Measurements from ENCODE around the gene PTPRN2. TPM values are rescaled to one million over a fixed set of nuclear protein-coding genes. Genes with fewer than 3 reads are reported as not detected.

PTPRN2 gene
- total RNA-seq, 1 donor from 2014 or later = 2.4 TPM

DNA sequence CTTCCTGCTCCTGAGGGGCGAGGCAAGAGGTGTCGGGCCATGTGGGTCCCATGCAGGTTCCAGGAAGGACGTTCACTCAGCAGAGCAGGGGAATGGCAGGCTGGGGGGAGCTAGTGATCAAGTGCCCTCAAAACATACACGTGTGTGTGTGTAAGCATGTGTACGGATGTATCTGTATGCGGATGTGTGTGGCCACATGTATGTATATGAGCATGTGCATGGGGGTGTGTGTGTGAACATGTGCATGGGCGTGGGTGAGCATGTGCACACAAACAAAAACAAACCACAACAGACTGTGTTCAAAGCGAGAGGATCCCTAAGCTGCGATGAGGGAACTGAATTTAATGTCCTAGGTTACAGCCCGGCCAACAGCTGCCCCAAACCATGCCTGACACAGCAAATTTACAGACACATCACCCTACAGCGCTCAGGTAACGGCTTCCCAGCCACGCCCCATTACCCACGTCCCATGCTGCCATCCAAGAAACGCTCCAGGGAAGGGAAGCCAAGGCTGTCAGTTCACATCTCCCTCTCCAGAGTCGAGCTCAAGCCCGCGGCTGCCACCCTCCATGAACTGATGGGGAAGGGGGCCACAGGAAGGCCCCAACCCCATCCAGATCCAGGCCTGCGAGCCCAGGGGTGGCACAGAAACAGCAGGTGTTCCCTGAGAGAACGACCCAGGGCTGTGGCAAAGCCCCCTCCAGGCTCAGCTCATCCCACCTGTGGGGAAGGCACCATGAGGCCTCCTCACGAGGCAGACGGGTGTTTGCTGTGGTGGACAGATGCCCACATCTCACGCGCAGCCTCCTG, 56.6 kb downstream of the PTPRN2 start:
- H3K4me3 ChIP-seq (ENCODE audit: low read depth, low read length) = no peak overlapping the region
- H3K27me3 ChIP-seq (ENCODE audit: control insufficient read depth, insufficient read depth, low read length) = no peaks in the 10 kb centered on the region
- no peaks in the 10 kb centered on the region for H3K36me3 ChIP-seq (ENCODE audit: control insufficient read depth, insufficient read depth, low read length)
- TF ChIP-seq, protein P1, sequence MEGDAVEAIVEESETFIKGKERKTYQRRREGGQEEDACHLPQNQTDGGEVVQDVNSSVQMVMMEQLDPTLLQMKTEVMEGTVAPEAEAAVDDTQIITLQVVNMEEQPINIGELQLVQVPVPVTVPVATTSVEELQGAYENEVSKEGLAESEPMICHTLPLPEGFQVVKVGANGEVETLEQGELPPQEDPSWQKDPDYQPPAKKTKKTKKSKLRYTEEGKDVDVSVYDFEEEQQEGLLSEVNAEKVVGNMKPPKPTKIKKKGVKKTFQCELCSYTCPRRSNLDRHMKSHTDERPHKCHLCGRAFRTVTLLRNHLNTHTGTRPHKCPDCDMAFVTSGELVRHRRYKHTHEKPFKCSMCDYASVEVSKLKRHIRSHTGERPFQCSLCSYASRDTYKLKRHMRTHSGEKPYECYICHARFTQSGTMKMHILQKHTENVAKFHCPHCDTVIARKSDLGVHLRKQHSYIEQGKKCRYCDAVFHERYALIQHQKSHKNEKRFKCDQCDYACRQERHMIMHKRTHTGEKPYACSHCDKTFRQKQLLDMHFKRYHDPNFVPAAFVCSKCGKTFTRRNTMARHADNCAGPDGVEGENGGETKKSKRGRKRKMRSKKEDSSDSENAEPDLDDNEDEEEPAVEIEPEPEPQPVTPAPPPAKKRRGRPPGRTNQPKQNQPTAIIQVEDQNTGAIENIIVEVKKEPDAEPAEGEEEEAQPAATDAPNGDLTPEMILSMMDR (IDR thresholded peaks at IDR 0.05; ENCODE audit: insufficient read depth, low read length, poor library complexity, severe bottlenecking) = no peak
- DNase-seq (ENCODE audit: low read depth) = no peak

DNA sequence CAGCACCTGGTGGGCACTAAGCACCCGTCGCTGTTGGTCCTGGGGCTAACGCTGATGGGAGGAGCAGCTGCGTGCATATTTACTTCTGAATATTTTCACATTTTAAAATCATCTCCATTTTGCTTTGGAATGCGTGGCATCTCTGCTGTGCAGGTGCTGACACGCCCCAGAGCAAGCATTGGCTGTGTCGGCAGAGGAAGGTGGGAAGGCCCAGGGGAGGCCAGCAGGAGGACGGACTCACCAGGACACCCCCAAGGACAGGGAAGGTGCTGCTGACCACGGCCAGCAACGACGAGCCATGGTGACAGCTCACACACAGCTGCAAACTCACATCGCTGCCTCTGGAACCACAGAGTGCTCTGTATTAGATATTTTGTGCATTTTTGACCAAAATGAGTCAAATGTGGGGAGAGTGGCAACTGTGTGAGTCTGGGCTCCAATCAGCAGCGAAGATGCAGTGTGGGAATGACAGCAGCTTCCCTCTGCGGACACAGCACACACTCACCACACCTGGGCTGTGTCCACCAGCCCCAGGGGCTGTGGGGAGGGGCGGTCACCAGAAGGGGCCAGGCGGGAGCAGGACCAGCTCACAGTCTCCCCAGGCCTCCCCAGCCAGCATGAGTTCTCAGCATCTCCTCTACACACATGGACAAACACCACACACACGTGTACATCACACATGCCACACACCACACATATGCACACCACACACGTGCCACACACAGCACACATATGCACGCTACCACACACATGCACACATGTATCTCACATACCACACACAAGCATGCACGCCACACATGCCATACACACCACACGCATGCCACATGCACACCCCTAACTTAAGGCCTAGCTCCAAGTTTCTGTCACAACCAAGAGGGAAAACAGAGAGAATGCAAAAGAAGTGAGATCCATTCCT, 58.2 kb downstream of the PTPRN2 start:
- no peak overlapping the region for H3K4me3 ChIP-seq (ENCODE audit: low read depth, low read length)
- no peaks in the 10 kb centered on the region for H3K36me3 ChIP-seq (ENCODE audit: control insufficient read depth, insufficient read depth, low read length)
- TF ChIP-seq, protein P1 (IDR thresholded peaks at IDR 0.05; ENCODE audit: insufficient read depth, low read length, poor library complexity, severe bottlenecking) = no peak
- H3K27me3 ChIP-seq (ENCODE audit: control insufficient read depth, insufficient read depth, low read length) = no peaks in the 10 kb centered on the region
- no peak for DNase-seq (ENCODE audit: low read depth)

DNA sequence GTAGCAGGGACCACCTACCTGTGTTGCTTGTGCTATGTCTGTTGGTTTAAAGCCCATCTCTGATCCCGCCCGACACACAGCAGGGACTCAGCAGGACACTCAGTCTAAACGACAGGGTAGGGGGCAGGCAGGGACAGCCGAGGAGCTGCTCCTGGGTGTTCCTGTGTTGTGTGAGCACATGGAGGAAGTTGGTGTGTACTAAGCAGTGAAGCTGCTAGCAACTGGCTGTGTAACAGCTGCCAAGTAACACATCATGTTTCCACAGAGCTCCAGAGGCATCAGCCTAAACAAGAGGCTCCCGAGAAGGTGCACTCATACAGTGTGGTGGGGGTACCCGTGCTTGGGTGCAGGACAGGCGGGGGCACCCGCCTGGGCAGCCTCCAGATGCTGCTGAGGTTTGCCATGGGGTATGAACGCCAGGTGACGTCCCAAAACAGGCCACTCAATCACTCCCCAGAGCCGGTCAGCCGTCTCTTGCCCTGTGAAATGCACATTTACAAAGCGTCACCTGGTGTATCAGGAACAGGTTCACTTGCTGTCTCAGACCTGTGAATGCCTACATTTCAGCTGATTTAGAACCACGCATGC, 59.6 kb downstream of the PTPRN2 start:
- Histone ChIP-seq H3K36me3 (ENCODE audit: control insufficient read depth, insufficient read depth, low read length) (no peaks in the 10 kb centered on the region), H3K4me3 (ENCODE audit: low read depth, low read length) (no peak overlapping the region), H3K27me3 (ENCODE audit: control insufficient read depth, insufficient read depth, low read length) (no peaks in the 10 kb centered on the region)
- no peak for DNase-seq (ENCODE audit: low read depth)
- TF ChIP-seq, protein P1 (IDR thresholded peaks at IDR 0.05; ENCODE audit: insufficient read depth, low read length, poor library complexity, severe bottlenecking) = no peak

DNA sequence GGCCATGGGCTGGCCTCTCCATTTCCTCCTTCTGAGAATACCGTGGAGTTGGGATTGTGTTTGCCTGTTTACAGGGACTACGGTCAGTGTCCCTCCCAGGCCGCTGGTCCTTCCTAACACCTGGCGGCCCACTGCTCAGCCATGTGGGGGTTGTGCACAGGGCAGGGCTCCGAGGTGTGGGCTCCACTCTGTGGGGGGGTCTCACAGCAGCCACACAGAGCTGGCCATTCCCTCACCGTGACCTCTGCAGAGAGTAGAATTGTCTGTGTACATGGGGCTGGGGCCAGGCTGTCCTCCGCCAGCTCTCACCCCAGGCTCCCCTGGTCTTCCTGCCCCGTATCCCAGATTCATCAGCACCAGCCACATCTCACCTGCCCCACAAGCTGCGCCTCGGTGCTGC, 60.1 kb downstream of the PTPRN2 start:
- no peak for DNase-seq (ENCODE audit: low read depth)
- TF ChIP-seq, protein P1 (IDR thresholded peaks at IDR 0.05; ENCODE audit: insufficient read depth, low read length, poor library complexity, severe bottlenecking) = no peak
- H3K36me3 ChIP-seq (ENCODE audit: control insufficient read depth, insufficient read depth, low read length) = no peaks in the 10 kb centered on the region

DNA sequence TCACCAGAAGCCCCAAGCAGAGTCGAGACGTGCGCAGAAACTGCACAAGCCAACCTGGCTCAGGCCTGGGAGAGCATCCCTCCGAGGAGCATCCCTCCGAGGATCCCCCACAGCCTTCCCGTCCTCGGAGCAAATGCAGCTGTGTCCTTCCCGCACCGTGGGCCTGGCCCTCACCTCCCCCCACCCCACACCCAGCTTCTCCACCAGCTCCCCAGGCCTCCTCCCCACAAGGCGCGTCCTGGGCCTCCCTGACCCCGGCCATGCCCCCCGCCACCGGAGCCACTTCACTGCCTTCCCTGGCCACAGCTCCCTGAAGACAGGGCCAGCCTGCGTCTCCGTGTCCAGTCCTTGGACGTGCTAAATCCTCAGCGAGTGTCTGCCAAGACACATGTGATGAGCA, 60.6 kb downstream of the PTPRN2 start:
- H3K4me3 ChIP-seq (ENCODE audit: low read depth, low read length) = no peak overlapping the region
- TF ChIP-seq, protein P1 (IDR thresholded peaks at IDR 0.05; ENCODE audit: insufficient read depth, low read length, poor library complexity, severe bottlenecking) = no peak
- no peak for DNase-seq (ENCODE audit: low read depth)
- H3K36me3 ChIP-seq (ENCODE audit: control insufficient read depth, insufficient read depth, low read length) = no peaks in the 10 kb centered on the region
- no peaks in the 10 kb centered on the region for H3K27me3 ChIP-seq (ENCODE audit: control insufficient read depth, insufficient read depth, low read length)

More for the DNA sequence above, 60.1 kb downstream of the PTPRN2 start:
- Histone ChIP-seq H3K27me3 (ENCODE audit: control insufficient read depth, insufficient read depth, low read length) (no peaks in the 10 kb centered on the region), H3K4me3 (ENCODE audit: low read depth, low read length) (no peak overlapping the region)

Data from kidney epithelial cell (primary cell).